ENCODE data around the gene SLC6A2. TPM values are rescaled to one million over a fixed set of nuclear protein-coding genes. Genes with fewer than 3 reads are reported as not detected.

The SLC6A2 gene
- total RNA-seq, 1 donor from 2014 or later = not detected

- no peaks in the 10 kb centered on the region for H3K36me3 ChIP-seq
- no peaks in the 10 kb centered on the region for H4K20me1 ChIP-seq (ENCODE audit: low read depth)
- no peak overlapping the region for H3K4me3 ChIP-seq
- H3K79me2 ChIP-seq (ENCODE audit: low read depth) = no peaks in the 10 kb centered on the region
- H3K9ac ChIP-seq = no peak overlapping the region
- Mint-ChIP-seq H3K27me3 (ENCODE audit: insufficient read depth, low read depth) (peaks cover 7% of the 10 kb centered on the region), H3K9me3 (no peaks in the 10 kb centered on the region), H3K4me1 (no peaks in the 10 kb centered on the region), H3K27ac (no peak overlapping the region), H3K4me3 (no peak overlapping the region), H3K36me3 (no peaks in the 10 kb centered on the region)
- no peaks in the 10 kb centered on the region for H3K9me3 ChIP-seq (ENCODE audit: low read depth)
- no peaks in the 10 kb centered on the region for H3K4me1 ChIP-seq
- H3F3A ChIP-seq (ENCODE audit: low read depth) = no peaks in the 10 kb centered on the region
- DNase-seq (ENCODE audit: low spot score) = no peak
- H3K4me2 ChIP-seq = no peak overlapping the region
- no peak for TF ChIP-seq EZH2 (IDR thresholded peaks at IDR 0.05)
- TF ChIP-seq EZH2phosphoT487 (IDR thresholded peaks at IDR 0.05) = no peak
- TF ChIP-seq, protein P1, sequence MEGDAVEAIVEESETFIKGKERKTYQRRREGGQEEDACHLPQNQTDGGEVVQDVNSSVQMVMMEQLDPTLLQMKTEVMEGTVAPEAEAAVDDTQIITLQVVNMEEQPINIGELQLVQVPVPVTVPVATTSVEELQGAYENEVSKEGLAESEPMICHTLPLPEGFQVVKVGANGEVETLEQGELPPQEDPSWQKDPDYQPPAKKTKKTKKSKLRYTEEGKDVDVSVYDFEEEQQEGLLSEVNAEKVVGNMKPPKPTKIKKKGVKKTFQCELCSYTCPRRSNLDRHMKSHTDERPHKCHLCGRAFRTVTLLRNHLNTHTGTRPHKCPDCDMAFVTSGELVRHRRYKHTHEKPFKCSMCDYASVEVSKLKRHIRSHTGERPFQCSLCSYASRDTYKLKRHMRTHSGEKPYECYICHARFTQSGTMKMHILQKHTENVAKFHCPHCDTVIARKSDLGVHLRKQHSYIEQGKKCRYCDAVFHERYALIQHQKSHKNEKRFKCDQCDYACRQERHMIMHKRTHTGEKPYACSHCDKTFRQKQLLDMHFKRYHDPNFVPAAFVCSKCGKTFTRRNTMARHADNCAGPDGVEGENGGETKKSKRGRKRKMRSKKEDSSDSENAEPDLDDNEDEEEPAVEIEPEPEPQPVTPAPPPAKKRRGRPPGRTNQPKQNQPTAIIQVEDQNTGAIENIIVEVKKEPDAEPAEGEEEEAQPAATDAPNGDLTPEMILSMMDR (IDR thresholded peaks at IDR 0.05) = no peak
- H3K27me3 ChIP-seq = no peaks in the 10 kb centered on the region
- no peak overlapping the region for H2AFZ ChIP-seq (replicated peaks)
- H3K27ac ChIP-seq = no peak overlapping the region
Observed at GRCh38 chr16:55686671-55687070, 30.9 kb downstream of the SLC6A2 start.

GRCh38 chr16:55687802-55688201, 32.0 kb downstream of the SLC6A2 start:
- Mint-ChIP-seq H3K4me1 (no peaks in the 10 kb centered on the region), H3K36me3 (no peaks in the 10 kb centered on the region), H3K4me3 (no peak overlapping the region), H3K9me3 (no peaks in the 10 kb centered on the region), H3K27me3 (ENCODE audit: insufficient read depth, low read depth) (peaks cover 2% of the 10 kb centered on the region), H3K27ac (no peak overlapping the region)
- no peaks in the 10 kb centered on the region for H3K4me1 ChIP-seq
- no peaks in the 10 kb centered on the region for H3K27me3 ChIP-seq
- no peaks in the 10 kb centered on the region for H3F3A ChIP-seq (ENCODE audit: low read depth)
- TF ChIP-seq EZH2phosphoT487 (IDR thresholded peaks at IDR 0.05) (no peak), EZH2 (IDR thresholded peaks at IDR 0.05) (no peak)
- TF ChIP-seq, protein P1 (IDR thresholded peaks at IDR 0.05) = no peak
- no peak overlapping the region for H3K4me3 ChIP-seq
- no peak overlapping the region for H3K4me2 ChIP-seq
- DNase-seq (ENCODE audit: low spot score) = no peak
- no peaks in the 10 kb centered on the region for H3K79me2 ChIP-seq (ENCODE audit: low read depth)
- H3K9ac ChIP-seq = no peak overlapping the region
- H3K9me3 ChIP-seq (ENCODE audit: low read depth) = no peaks in the 10 kb centered on the region
- H4K20me1 ChIP-seq (ENCODE audit: low read depth) = no peaks in the 10 kb centered on the region
- no peaks in the 10 kb centered on the region for H3K36me3 ChIP-seq
- H2AFZ ChIP-seq (replicated peaks) = no peak overlapping the region
- H3K27ac ChIP-seq = no peak overlapping the region

GRCh38 chr16:55690841-55691240, 35.1 kb downstream of the SLC6A2 start:
- Mint-ChIP-seq H3K27ac (no peak overlapping the region), H3K4me3 (no peak overlapping the region), H3K27me3 (ENCODE audit: insufficient read depth, low read depth) (peaks cover 6% of the 10 kb centered on the region), H3K9me3 (no peaks in the 10 kb centered on the region), H3K4me1 (no peaks in the 10 kb centered on the region), H3K36me3 (no peaks in the 10 kb centered on the region)
- no peaks in the 10 kb centered on the region for H4K20me1 ChIP-seq (ENCODE audit: low read depth)
- H3K36me3 ChIP-seq = no peaks in the 10 kb centered on the region
- no peaks in the 10 kb centered on the region for H3K27me3 ChIP-seq
- no peak overlapping the region for H3K4me2 ChIP-seq
- H3K9me3 ChIP-seq (ENCODE audit: low read depth) = no peaks in the 10 kb centered on the region
- H3K4me3 ChIP-seq = no peak overlapping the region
- TF ChIP-seq EZH2phosphoT487 (IDR thresholded peaks at IDR 0.05) = no peak
- TF ChIP-seq, protein P1 (IDR thresholded peaks at IDR 0.05) = no peak
- no peaks in the 10 kb centered on the region for H3K4me1 ChIP-seq
- H3F3A ChIP-seq (ENCODE audit: low read depth) = no peaks in the 10 kb centered on the region
- no peak overlapping the region for H2AFZ ChIP-seq (replicated peaks)
- no peak for DNase-seq (ENCODE audit: low spot score)
- no peak overlapping the region for H3K27ac ChIP-seq
- H3K79me2 ChIP-seq (ENCODE audit: low read depth) = no peaks in the 10 kb centered on the region
- H3K9ac ChIP-seq = no peak overlapping the region

Data from neural progenitor cell (in vitro differentiated cells).